GM11168 (cell line): ENCODE data around the gene MOGAT3.

Source experiments
- in situ Hi-C: fragments of 300-500 bp; cut with MboI; formaldehyde crosslinking; loops from one replicate; pipeline ENCODE4 v1.12.0; 2022; ENCODE audit warnings: low sequenced_read_pairs; ENCODE audit not compliant: unreplicated experiment

MOGAT3 gene

GRCh38 chr7:101173752-101174244, 27.0 kb downstream of the MOGAT3 start:
- in situ Hi-C loops, result no loop called here

GRCh38 chr7:101172854-101173751, 27.7 kb downstream of the MOGAT3 start:
- in situ Hi-C loops, result no loop called here

- in situ Hi-C loops, result no loop called here
These were observed 28.6 kb downstream of the MOGAT3 start for GRCh38 chr7:101172005-101172853.

- in situ Hi-C loops, result no loop called here
These were observed 29.4 kb downstream of the MOGAT3 start for GRCh38 chr7:101171442-101171837.

GRCh38 chr7:101170617-101171441, 30.0 kb downstream of the MOGAT3 start:
- in situ Hi-C loops, result no loop called here

- in situ Hi-C loops, result no loop called here
These were observed 30.8 kb downstream of the MOGAT3 start for GRCh38 chr7:101169838-101170551.

GRCh38 chr7:101169110-101169837, 31.6 kb downstream of the MOGAT3 start:
- in situ Hi-C loops, result no loop called here

- in situ Hi-C loops, result no loop called here
These were observed 32.3 kb downstream of the MOGAT3 start for GRCh38 chr7:101168412-101169049.

- in situ Hi-C loops, result no loop called here
These were observed 33.0 kb downstream of the MOGAT3 start for GRCh38 chr7:101167645-101168411.

- in situ Hi-C loops, result no loop called here
These were observed 33.8 kb downstream of the MOGAT3 start for GRCh38 chr7:101166909-101167644.

GRCh38 chr7:101166648-101166908, 34.3 kb downstream of the MOGAT3 start:
- in situ Hi-C loops, result no loop called here

GRCh38 chr7:101165958-101166647, 34.7 kb downstream of the MOGAT3 start:
- in situ Hi-C loops, result no loop called here

GRCh38 chr7:101165075-101165957, 35.5 kb downstream of the MOGAT3 start, which contains the start of gene VGF:
VGF (minus strand) TSS chr7:101165569; CDS start chr7:101164843, 726 bp downstream.
- in situ Hi-C loops, result no loop called here

- in situ Hi-C loops, result no loop called here
These were observed 36.6 kb downstream of the MOGAT3 start for GRCh38 chr7:101164071-101164840.
